ENCODE data around the gene HMCN2. TPM values are rescaled to one million over a fixed set of nuclear protein-coding genes. Genes with fewer than 3 reads are reported as not detected.

Gene HMCN2
- total and polyA plus RNA-seq, 8 donors, result 0.41 to 5.3 (median 0.76) TPM

DNA sequence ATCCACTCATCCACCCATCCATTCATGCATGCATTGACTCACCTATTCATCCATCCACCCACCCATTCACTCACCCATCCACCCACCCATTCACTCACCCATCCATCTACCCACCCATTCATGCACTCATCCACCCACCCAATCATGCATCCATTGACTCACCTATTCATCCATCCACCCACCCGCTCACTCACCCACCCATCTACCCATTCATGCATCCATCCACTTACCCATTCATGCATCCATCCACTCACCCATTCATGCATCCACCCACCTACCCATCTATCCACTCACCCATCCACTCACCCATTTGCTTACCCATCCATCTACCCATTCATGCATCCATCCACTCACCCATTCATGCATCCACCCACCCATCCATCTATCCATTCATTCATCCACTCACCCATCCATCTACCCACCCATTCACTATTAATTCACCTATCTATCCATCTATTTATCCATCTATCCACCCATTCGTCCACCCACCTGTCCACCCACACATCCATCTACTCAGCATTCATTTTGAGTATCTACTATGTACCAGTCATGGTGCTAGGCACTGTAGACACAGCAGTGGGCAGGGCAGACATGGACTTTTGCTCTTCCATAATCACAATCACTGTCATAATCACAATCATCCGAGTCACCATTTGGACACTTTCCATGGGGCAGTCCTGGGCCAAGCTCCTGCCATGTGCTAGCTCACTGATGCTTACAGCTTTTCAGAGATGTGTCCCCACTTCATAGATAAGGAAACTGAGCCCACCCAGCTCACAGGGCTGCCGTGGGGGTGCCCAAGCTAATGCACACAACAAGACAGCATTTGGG is 34.4 kb downstream of the HMCN2 start:
- intact Hi-C loops (cut with DNase I), result no loop called here
- ATAC-seq, result no peak
- 50 to 53% methylated on average over 4 of the region's 4 CpGs for WGBS, 2 donors
- Histone ChIP-seq H3K9me3 (no peaks in the 10 kb centered on the region), H3K36me3 (no peaks in the 10 kb centered on the region), H3K4me1 (no peaks in the 10 kb centered on the region), H3K27me3 (no peaks in the 10 kb centered on the region), H3K27ac (no peak overlapping the region), H3K4me3 (no peak overlapping the region)
- no peak for FAIRE-seq
- TF ChIP-seq, protein P1, sequence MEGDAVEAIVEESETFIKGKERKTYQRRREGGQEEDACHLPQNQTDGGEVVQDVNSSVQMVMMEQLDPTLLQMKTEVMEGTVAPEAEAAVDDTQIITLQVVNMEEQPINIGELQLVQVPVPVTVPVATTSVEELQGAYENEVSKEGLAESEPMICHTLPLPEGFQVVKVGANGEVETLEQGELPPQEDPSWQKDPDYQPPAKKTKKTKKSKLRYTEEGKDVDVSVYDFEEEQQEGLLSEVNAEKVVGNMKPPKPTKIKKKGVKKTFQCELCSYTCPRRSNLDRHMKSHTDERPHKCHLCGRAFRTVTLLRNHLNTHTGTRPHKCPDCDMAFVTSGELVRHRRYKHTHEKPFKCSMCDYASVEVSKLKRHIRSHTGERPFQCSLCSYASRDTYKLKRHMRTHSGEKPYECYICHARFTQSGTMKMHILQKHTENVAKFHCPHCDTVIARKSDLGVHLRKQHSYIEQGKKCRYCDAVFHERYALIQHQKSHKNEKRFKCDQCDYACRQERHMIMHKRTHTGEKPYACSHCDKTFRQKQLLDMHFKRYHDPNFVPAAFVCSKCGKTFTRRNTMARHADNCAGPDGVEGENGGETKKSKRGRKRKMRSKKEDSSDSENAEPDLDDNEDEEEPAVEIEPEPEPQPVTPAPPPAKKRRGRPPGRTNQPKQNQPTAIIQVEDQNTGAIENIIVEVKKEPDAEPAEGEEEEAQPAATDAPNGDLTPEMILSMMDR (IDR thresholded peaks at IDR 0.05), result no peak
- no peak for DNase-seq

DNA sequence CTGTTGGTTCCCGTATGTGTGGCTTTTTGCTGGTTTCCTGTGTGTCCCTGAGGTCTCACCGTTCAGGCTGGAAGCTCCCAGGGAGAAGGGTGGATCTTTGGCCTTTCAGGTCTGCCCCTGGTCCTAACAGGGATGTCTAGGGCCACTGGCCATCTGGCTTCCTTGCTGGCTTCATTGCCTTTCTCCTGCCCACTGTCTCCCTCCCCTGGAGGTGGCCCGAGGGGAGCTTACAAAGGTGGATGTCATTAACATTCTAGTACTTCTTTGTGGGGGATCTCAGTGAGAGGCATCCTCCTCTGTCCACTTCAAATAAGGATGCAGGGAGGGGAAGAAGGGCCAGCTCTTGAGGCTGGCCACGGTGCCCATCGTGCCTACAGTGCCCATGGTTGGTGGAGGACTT is 35.2 kb downstream of the HMCN2 start:
- DNase-seq (no peak), FAIRE-seq (no peak), ATAC-seq (no peak)
- Histone ChIP-seq H3K9me3 (no peaks in the 10 kb centered on the region), H3K4me3 (no peak overlapping the region), H3K4me1 (no peaks in the 10 kb centered on the region), H3K36me3 (no peaks in the 10 kb centered on the region), H3K27ac (no peak overlapping the region), H3K27me3 (no peaks in the 10 kb centered on the region)
- TF ChIP-seq, protein P1 (IDR thresholded peaks at IDR 0.05), result no peak
- intact Hi-C loops (cut with DNase I), result no loop called here
- 46 to 56% methylated on average over 5 of the region's 5 CpGs for WGBS, 2 donors

DNA sequence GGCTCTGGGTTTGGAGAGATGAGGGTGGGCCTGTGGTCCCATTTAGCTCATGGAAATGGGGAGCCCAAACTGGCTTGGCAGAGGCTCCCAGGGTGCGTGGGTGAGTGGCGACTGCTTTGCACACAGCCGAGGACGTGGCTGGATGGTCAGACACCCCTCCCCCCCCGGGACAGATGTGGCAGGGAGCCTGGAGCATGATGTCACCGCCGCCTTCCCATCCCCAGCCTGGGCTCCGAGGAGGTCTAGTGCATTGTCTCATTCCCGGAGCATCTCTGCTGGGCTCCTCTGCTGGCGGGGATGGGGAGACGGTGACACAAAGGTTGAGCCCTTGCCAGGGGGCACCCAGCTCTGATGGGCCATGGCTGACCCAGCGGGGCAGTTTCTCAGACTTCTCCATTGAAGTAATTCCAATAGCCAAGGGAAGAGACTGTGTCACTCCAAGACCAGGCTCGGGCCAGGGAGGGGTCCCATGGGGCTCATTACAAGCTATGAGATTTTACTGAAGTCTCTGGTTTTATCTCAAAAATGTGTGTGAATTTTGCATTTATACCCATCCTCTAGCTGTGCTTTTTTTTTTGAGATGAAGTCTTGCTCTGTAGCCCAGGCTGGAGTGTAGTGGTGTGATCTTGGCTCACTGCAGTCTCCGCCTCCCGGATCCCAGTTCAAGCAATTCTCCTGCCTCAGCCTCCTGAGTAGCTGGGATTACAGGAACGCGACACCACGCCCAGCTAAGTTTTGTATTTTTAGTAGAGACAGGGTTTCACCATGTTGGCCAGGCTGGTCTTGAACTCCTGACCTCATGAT is 36.1 kb downstream of the HMCN2 start:
- H3K4me3 ChIP-seq, result no peak overlapping the region
- no peak overlapping the region for H3K27ac ChIP-seq
- ATAC-seq, result peak in 3 of 4 donors; percentile 46 to 66 (median 62)
- H3K4me1 ChIP-seq, result no peaks in the 10 kb centered on the region
- intact Hi-C loops (cut with DNase I), result no loop called here
- TF ChIP-seq, protein P1 (IDR thresholded peaks at IDR 0.05), result no peak
- no peaks in the 10 kb centered on the region for H3K36me3 ChIP-seq
- DNase-seq, result peak in 2 of 6 donors; percentile 12 to 48
- no peak for FAIRE-seq
- no peaks in the 10 kb centered on the region for H3K27me3 ChIP-seq
- 61 to 69% methylated on average over 18 of the region's 18 CpGs for WGBS, 2 donors
- no peaks in the 10 kb centered on the region for H3K9me3 ChIP-seq

DNA sequence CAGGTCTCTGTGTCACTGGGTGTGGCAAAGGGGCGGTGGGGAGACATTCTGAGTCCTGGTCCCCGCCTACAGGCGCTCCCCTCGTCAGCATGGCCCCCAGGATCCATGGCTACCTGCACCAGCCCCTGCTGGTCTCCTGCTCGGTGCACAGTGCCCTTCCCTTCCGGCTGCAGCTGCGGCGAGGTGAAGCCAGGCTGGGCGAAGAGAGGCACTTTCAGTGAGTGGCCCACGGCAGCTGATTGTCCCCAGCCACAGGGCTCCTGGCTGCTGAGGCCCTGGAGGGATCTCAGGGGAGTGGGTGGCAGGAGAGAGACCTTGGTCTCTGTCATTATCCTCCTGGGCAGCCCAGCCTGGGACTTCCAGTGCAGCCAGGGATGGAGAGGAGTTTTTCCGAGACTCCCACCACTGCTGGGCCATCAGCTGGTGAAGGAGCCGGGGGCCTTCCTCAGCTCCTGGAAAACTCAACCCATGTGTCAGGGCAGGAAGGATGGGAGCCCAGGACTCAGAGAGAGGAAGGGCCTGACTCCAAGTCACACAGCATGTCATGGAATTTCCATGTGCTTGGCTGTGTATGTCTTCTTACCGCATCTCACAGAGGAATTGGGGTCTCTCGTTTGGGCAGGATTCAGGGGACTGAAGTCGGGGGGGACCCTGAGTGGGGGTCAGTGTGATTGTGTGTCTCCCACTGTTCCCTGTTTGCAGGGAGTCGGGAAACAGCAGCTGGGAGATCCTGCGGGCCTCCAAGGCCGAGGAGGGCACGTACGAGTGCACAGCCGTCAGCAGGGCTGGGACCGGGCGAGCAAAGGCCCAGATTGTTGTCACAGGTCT is 37.4 kb downstream of the HMCN2 start:
- H3K36me3 ChIP-seq, result no peaks in the 10 kb centered on the region
- DNase-seq (peak in 1 of 6 donors; percentile 34), ATAC-seq (no peak), FAIRE-seq (no peak)
- WGBS, 2 donors, result 46 to 54% methylated on average over 22 to 23 of the region's 23 CpGs
- intact Hi-C loops (cut with DNase I), result no loop called here
- TF ChIP-seq, protein P1 (IDR thresholded peaks at IDR 0.05), result no peak
- no peaks in the 10 kb centered on the region for H3K27me3 ChIP-seq
- no peak overlapping the region for H3K4me3 ChIP-seq
- H3K9me3 ChIP-seq, result no peaks in the 10 kb centered on the region
- H3K27ac ChIP-seq, result no peak overlapping the region
- H3K4me1 ChIP-seq, result no peaks in the 10 kb centered on the region
